Liver (tissue), 3 donors: Measurements from ENCODE around the gene CD81.

Experiments
- GABPA ChIP-seq, 2 donors: IDR thresholded peaks in 1 of 2; conservative IDR thresholded peaks in 1 of 2; 2 replicates each; pipeline ENCODE4 v1.6.1; 2016; ENCODE audit warnings: antibody characterized with exemption in 2 of 2, mild to moderate bottlenecking in 1 of 2, moderate library complexity in 1 of 2
- HNF4G ChIP-seq: IDR thresholded peaks from 2 replicates; pipeline ENCODE4 v1.6.1; 2016; ENCODE audit warnings: antibody characterized with exemption
- REST ChIP-seq: IDR thresholded peaks from 2 replicates; pipeline ENCODE4 v1.6.1; 2016; ENCODE audit warnings: antibody characterized with exemption, mild to moderate bottlenecking
- ZBTB33 ChIP-seq: IDR thresholded peaks from 2 replicates; pipeline ENCODE4 v1.6.1; 2016; ENCODE audit warnings: antibody characterized with exemption
- TF ChIP-seq, protein P1 (sequence below): fragments of 150-350 bp; IDR thresholded peaks from 2 replicates; pipeline ENCODE4 v1.5.1; 2017; ENCODE audit warnings: improper control_type of control experiment, low read depth, low read length; ENCODE audit not compliant: missing input control
- TF ChIP-seq, protein P2 (sequence below): IDR thresholded peaks from 2 replicates; pipeline ENCODE4 v1.6.1; 2016; ENCODE audit warnings: antibody characterized with exemption
- donor health status: healthy.
- donor health status: healthy.

GRCh38 chr11:2392241-2392959 lies 15.3 kb downstream of the CD81 start:
- TF ChIP-seq, protein P1, sequence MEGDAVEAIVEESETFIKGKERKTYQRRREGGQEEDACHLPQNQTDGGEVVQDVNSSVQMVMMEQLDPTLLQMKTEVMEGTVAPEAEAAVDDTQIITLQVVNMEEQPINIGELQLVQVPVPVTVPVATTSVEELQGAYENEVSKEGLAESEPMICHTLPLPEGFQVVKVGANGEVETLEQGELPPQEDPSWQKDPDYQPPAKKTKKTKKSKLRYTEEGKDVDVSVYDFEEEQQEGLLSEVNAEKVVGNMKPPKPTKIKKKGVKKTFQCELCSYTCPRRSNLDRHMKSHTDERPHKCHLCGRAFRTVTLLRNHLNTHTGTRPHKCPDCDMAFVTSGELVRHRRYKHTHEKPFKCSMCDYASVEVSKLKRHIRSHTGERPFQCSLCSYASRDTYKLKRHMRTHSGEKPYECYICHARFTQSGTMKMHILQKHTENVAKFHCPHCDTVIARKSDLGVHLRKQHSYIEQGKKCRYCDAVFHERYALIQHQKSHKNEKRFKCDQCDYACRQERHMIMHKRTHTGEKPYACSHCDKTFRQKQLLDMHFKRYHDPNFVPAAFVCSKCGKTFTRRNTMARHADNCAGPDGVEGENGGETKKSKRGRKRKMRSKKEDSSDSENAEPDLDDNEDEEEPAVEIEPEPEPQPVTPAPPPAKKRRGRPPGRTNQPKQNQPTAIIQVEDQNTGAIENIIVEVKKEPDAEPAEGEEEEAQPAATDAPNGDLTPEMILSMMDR: no peak
- TF ChIP-seq REST (no peak), ZBTB33 (no peak), HNF4G (no peak), GABPA (IDR thresholded peaks at IDR 0.05 in 1 of 2, conservative IDR thresholded peaks at IDR 0.05 in 1 of 2) (no peak)
- TF ChIP-seq, protein P2, sequence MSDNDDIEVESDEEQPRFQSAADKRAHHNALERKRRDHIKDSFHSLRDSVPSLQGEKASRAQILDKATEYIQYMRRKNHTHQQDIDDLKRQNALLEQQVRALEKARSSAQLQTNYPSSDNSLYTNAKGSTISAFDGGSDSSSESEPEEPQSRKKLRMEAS: no peak
